Endothelial cell (in vitro differentiated cells): ENCODE data around the gene ADCY3. TPM values are rescaled to one million over a fixed set of nuclear protein-coding genes. Genes with fewer than 3 reads are reported as not detected.
"Not testable (repeated sequence)": the region's sequence is repeated elsewhere in the genome, so short reads cannot be mapped to it uniquely, and the experiment has no call there.

Experiments
- DNase-seq: peaks from one replicate; pipeline ENCODE4 v3.0.0; 2021; ENCODE audit warnings: low spot score
- H3K27ac Mint-ChIP-seq: one replicate; pipeline ENCODE4 v1.8.0; 2021; ENCODE audit warnings: mixed read lengths, inconsistent platforms; ENCODE audit not compliant: unreplicated experiment
- H3K27me3 Mint-ChIP-seq: one replicate; pipeline ENCODE4 v1.8.0; 2021; ENCODE audit warnings: mild to moderate bottlenecking, moderate library complexity, mixed read lengths, inconsistent platforms; ENCODE audit not compliant: unreplicated experiment
- H3K36me3 Mint-ChIP-seq: one replicate; pipeline ENCODE4 v1.8.0; 2021; ENCODE audit warnings: mild to moderate bottlenecking, low read depth, mixed read lengths, inconsistent platforms; ENCODE audit not compliant: unreplicated experiment
- H3K4me1 Mint-ChIP-seq: one replicate; pipeline ENCODE4 v1.8.0; 2021; ENCODE audit warnings: mild to moderate bottlenecking, mixed read lengths, inconsistent platforms; ENCODE audit not compliant: unreplicated experiment
- H3K4me3 Mint-ChIP-seq: one replicate; pipeline ENCODE4 v1.8.0; 2021; ENCODE audit warnings: mild to moderate bottlenecking, mixed read lengths, inconsistent platforms; ENCODE audit not compliant: unreplicated experiment
- H3K9me3 Mint-ChIP-seq: one replicate; pipeline ENCODE4 v1.8.0; 2021; ENCODE audit warnings: mixed read lengths, inconsistent platforms; ENCODE audit not compliant: unreplicated experiment
- CTCF ChIP-seq: fragments of 200-600 bp; sonication (generic); IDR thresholded peaks from one replicate; pipeline ENCODE4 v1.5.0; 2021; ENCODE audit warnings: antibody characterized with exemption; ENCODE audit not compliant: unreplicated experiment
- total RNA-seq: library from RNA; stranded (reverse); fragmentation: NEBNext Ultra II Directional; extraction: Animal tissue kit (Norgen Biotek cat#: 25700); gene quantifications from one replicate; pipeline ENCODE4 v1.2.1, GENCODE V29; 2021; ENCODE audit not compliant: unreplicated experiment

The ADCY3 gene
- total RNA-seq, 1 donor from 2014 or later: 88.0 TPM

- peaks cover 34% of the 10 kb centered on the region for H3K36me3 Mint-ChIP-seq
- H3K4me3 Mint-ChIP-seq: no peak overlapping the region
- H3K9me3 Mint-ChIP-seq: no peaks in the 10 kb centered on the region
- H3K27me3 Mint-ChIP-seq: peaks cover 14% of the 10 kb centered on the region
- H3K4me1 Mint-ChIP-seq: peaks cover 10% of the 10 kb centered on the region
- no peak for TF ChIP-seq CTCF
- DNase-seq: no peak
- no peak overlapping the region for H3K27ac Mint-ChIP-seq
These were observed 82.0 kb downstream of the ADCY3 start for GRCh38 chr2:24837996-24838513.

GRCh38 chr2:24836706-24837105 lies 83.3 kb downstream of the ADCY3 start:
- Mint-ChIP-seq H3K36me3 (peaks cover 37% of the 10 kb centered on the region), H3K4me1 (peaks cover 10% of the 10 kb centered on the region), H3K9me3 (no peaks in the 10 kb centered on the region), H3K4me3 (peak overlapping the region; percentile 64), H3K27me3 (peaks cover 20% of the 10 kb centered on the region), H3K27ac (no peak overlapping the region)
- no peak for TF ChIP-seq CTCF
- DNase-seq: no peak

- H3K4me1 Mint-ChIP-seq: peaks cover 10% of the 10 kb centered on the region
These were observed 83.8 kb downstream of the ADCY3 start for GRCh38 chr2:24836206-24836605.

GRCh38 chr2:24835411-24835810 lies 84.6 kb downstream of the ADCY3 start:
- peaks cover 19% of the 10 kb centered on the region for H3K27me3 Mint-ChIP-seq
- peak overlapping the region; percentile 82 for H3K4me3 Mint-ChIP-seq
- not testable (repeated sequence) for H3K4me1 Mint-ChIP-seq, DNase-seq, H3K9me3 Mint-ChIP-seq
- peaks cover 42% of the 10 kb centered on the region for H3K36me3 Mint-ChIP-seq
- peak overlapping the region; percentile 67 for H3K27ac Mint-ChIP-seq

More at GRCh38 chr2:24836206-24836605, 83.8 kb downstream of the ADCY3 start:
- no peak for TF ChIP-seq CTCF
- Mint-ChIP-seq H3K36me3 (peaks cover 40% of the 10 kb centered on the region), H3K9me3 (no peaks in the 10 kb centered on the region), H3K27ac (no peak overlapping the region), H3K27me3 (peaks cover 23% of the 10 kb centered on the region), H3K4me3 (no peak overlapping the region)
- no peak for DNase-seq

- H3K9me3 Mint-ChIP-seq: no peaks in the 10 kb centered on the region
- H3K4me1 Mint-ChIP-seq: peaks cover 3% of the 10 kb centered on the region
- H3K27ac Mint-ChIP-seq: peak overlapping the region; percentile 67
- peaks cover 16% of the 10 kb centered on the region for H3K27me3 Mint-ChIP-seq
- H3K36me3 Mint-ChIP-seq: peaks cover 42% of the 10 kb centered on the region
- peak overlapping the region; percentile 82 for H3K4me3 Mint-ChIP-seq
- DNase-seq: no peak
- no peak for TF ChIP-seq CTCF
These were observed 85.2 kb downstream of the ADCY3 start for GRCh38 chr2:24834733-24835395.
